HG03469 (cell line): ENCODE results near the gene SANBR.

Source experiments
- ATAC-seq: cut with Tn5 transposase; IDR thresholded peaks from one replicate; pipeline ENCODE4 v1.9.1; 2021; ENCODE audit warnings: mild to moderate bottlenecking, moderate library complexity, moderate number of reproducible peaks; ENCODE audit not compliant: unreplicated experiment

SANBR gene

GRCh38 chr2:61089797-61090196, 24.1 kb downstream of the SANBR start:
- no peak for ATAC-seq

GRCh38 chr2:61090386-61090921, 24.8 kb downstream of the SANBR start:
- ATAC-seq: no peak

- no peak for ATAC-seq
These were observed 25.8 kb downstream of the SANBR start for GRCh38 chr2:61091485-61091884.

DNA sequence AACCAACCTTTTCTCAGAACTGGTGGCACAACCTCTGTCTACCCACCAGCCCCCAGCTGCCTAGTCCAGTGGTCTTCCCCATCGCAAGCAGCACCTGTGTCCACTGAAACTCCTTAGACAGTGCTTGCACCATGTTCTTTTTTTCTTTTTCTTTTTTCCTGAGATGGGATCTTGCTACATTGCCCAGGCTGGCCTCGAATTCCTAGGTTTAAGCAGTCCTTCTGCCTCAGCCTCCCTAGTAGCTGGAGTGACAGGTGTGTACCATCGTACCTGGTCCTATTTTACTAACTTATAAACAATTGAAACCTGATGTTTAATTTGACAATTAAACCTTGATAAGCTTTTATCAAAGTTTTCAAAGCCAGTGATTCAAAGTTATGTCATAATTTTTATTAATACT, 30.8 kb downstream of the SANBR start:
- no peak for ATAC-seq

DNA sequence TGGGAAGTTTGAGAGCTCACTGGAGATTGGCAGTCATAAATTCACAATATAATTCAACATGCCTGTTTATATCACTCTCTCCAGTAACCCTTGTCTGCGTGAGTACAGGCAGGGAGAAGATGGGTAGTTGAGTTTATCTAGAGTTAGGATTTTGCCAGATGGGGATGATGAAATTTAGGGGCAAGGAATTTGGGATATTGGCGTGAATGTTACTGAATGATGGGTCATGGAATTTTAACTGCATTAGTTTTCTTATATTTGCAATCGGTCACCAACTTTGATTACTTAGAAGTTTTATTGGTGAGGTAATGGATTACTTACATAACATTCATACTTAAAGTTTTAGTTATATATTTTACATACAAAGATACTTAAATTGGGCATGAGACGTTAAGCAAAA, 35.1 kb downstream of the SANBR start:
- ATAC-seq: no peak

DNA sequence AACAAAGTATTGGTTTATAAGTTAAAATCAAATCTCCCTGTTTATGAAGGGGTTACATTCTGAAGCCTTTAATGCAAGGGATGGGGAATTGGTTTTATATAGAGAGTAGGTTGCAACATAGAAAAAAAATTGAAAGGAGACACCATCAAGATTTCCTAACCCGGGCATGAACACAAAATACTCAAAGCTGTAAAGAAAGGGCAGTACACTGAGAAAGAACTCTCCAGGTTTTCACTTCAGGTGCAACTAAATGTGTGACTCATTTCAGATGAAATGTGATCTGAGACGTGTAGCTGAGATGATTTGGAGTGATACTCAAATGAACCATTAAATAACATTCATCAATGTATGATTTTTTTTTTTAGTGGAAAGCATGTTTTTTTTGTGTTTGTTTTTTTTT, 43.6 kb downstream of the SANBR start:
- no peak for ATAC-seq

GRCh38 chr2:61111708-61112107, 46.0 kb downstream of the SANBR start:
- no peak for ATAC-seq

DNA sequence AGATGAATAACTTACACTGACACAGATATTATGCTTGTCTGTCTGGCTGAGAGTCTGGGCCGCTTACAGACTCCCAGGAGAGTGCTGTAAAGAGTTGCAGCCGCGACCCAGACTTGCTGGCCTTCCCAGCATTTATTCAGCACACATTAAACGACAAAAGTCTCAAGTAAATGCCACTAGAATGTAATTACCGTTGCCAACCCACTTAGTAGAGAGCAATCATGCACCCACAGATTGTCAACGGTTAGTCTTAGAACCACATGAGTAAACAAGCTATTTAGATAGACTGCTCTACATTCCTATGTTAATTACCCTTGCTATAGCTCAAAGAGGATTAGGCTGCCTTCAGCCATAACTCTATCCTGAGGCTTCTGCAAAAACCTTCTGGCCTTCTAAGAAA, 48.5 kb downstream of the SANBR start:
- no peak for ATAC-seq
